HG02943 (cell line): ENCODE data around the gene KRT84.

Experiments
- ATAC-seq: cut with Tn5 transposase; IDR thresholded peaks from one replicate; pipeline ENCODE4 v1.9.1; 2021; ENCODE audit warnings: mild to moderate bottlenecking, low read depth, moderate library complexity; ENCODE audit not compliant: unreplicated experiment

Gene KRT84

GRCh38 chr12:52363111-52363679 lies 22.3 kb downstream of the KRT84 start:
- no peak for ATAC-seq

DNA sequence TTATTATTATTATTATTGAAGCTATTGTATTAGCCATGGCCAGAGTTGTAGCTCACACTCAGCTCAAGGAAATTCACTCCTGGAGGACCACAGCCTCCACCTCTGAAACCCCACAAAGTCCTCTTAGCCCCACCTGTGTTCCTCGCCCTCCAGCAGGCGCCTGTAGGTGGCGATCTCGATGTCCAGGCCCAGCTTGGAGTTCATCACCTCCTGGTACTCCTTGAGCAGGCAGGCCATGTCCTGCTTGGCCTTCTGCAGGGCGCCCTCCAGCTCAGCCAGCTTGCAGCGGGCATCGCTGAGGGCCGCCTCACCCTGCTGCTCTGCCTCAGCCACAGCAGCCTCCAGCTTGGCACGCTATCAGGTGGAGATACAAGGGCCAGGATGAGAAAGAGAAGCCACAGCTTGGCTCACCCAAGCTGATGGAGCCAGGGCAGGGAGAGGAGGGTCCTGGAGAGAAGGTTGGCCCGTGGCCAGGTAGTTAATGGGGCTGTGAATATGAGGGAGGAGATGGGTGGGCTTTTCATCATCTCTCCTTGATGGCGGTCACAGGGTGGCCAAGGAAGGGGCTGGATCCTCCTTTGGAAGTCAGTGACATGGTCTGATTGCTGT lies 23.2 kb downstream of the KRT84 start:
- no peak for ATAC-seq

GRCh38 chr12:52361553-52361952 lies 23.9 kb downstream of the KRT84 start:
- ATAC-seq, result no peak

DNA sequence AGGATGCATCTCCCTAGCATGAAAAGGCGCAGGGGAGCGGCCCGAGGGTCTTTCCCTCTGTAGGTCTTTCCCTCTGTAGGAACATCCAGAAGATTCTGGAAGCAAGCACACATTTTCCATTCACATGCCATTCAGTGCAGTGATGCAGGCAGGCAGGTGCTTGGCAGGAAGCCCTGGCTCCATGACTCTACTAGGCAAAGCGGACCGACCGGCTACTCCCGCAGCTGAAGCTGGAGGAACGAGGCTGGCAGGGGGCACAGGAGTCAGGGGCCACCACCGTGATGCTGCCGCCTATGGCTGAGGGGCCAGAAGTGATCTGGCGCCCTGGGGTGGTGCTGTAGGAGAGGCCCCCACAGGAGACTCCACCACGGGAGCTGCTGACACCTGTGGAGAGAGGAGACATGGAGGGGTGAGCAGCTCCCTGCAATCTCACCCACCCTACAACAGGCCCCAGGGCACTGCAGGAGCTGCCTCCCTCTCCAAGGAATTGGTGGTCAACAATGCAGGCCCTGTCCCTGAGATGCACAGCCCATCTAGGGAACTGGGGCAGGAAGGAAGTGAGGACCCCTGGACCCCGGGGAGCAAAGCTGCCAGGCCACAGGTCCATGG lies 24.7 kb downstream of the KRT84 start:
- ATAC-seq, result no peak

DNA sequence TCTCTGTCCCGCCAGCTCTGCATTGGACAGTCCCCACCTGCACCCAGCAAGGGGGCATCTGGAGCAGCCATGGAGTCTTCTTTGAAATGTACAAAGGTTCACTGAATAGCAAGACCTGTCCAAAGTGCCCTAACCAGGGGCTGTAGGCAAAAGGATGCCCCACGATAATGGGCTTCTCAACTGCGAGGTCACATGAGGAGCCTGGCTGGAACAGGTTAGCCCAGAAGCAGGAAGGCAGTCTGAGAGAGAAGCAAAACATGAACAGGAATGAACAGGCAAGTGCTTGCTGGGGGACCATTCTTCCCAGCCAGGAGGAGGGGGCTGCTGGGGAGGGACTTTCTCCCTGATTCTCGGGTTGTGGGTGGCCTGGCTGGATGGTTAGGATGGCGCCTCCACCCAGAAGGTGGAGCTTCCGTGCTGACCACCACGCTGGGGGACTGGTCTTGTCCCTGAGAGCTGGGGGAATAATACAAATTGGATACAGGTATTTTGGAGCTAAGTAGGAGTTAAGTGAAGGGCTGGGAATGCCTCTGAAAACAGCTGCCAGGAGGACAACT lies 25.3 kb downstream of the KRT84 start:
- no peak for ATAC-seq

- no peak for ATAC-seq
Measured at GRCh38 chr12:52359621-52360061, 25.8 kb downstream of the KRT84 start.

GRCh38 chr12:52358575-52359350 lies 26.7 kb downstream of the KRT84 start:
- peak; percentile 87 for ATAC-seq

DNA sequence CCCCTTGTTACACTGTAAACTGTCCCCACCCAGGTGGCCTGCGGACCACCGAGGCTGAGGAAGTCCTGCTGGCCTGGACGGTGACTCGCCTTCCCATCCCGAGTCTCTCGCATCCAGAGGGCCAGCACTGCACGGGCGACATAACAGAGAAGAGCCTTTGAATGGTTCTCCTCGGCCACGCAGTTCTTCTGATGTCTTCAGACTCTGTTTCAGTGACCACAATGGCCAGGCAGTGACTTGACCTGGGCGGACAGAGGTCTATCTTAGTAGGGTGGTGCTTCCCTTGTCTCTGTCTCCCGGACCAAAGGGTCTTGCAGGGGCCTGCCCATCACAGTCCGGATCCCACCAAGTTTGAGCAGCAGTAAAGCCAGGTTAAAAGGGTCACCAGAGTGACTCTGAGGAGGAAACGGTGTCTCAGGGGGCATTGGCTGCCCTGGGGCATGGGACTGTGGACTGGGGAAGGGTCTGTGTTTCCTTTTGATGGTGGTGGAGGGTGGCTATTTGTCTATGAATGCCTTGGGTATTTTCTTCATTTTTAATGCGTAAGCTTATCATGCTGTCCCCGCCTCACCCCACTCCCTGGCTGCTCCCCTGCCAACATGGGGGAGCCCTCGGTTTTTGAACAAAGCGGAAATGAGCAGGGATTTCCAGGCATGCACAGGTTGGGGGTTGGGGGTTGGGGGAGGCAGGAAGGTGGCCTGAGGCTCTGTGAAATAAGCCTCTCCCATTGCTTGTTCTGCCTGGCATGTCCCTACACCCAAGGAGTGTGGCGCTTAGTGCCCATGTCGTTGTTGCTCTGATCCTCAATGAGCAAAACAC lies 28.5 kb downstream of the KRT84 start:
- ATAC-seq, result no peak

- no peak for ATAC-seq
Measured at GRCh38 chr12:52356031-52356761, 29.3 kb downstream of the KRT84 start.

- no peak for ATAC-seq
Measured at GRCh38 chr12:52355176-52355575, 30.3 kb downstream of the KRT84 start.

GRCh38 chr12:52354200-52354599 lies 31.3 kb downstream of the KRT84 start:
- no peak for ATAC-seq

- no peak for ATAC-seq
Measured at GRCh38 chr12:52353766-52354165, 31.7 kb downstream of the KRT84 start.

GRCh38 chr12:52352951-52353350 lies 32.5 kb downstream of the KRT84 start:
- ATAC-seq, result no peak

GRCh38 chr12:52351196-52352059 lies 34.0 kb downstream of the KRT84 start:
- no peak for ATAC-seq

DNA sequence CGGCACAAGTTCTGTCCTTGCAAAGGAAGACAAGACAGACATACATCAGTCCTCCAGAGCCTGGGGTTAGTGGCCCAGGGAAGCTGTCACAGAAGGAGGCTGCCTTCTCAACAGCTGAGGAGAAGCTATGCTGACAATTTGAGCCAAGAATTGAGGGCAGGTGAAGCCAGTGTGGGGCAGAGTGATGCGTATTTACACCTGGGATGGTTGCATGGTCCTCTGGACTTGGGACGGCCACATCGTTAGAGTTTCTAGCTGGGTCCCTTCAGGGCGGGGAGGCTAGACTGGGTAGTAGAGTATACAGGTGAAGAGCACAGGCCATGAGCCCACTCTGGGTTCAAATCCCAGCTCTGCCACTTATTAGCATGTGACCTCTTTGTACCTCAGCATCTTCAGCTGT lies 34.7 kb downstream of the KRT84 start:
- ATAC-seq, result no peak

DNA sequence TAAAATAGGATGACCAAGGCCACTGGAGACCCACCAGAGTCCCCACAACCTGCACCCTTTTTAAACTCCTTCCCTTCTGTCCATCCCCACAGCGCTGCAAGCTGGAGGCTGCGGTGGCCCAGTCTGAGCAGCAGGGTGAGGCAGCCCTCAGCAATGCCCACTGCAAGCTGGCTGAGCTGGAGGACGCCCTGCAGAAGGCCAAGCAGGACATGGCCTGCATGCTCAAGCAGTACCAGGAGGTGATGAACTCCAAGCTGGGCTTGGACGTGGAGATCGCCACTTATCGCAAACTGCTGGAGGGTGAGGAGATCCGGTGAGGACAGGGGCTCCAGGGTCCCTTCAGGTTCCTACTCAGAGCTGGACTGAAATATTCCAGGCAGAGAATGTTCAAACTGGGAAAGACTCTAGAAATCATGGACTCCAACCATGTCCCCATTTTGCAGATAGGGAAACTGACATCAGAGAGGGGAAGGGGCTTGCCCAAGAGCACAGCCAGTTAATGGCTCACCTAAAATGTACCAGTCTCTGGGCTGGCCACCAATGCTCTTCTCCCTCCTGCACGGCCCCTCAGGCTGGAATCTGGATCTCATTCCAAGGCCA lies 35.3 kb downstream of the KRT84 start:
- no peak for ATAC-seq

DNA sequence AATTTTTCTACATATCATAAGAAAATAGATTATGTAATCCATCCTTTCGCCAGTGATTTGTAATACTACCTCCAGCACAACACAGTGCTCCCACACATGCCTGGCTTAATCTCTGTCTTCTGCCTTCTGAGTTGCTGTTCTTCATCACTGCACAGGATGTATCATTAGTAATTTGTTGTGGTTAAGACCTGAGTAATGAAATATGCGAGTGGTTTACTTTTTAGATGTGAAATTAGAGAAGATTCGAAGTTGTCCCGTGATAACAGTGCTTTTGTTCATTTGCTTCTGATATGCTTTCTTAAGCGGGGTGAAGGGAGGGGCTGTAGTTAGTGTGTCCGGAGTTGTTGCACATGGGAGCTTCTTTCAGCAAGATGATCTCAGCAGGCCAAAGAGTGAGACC lies 36.3 kb downstream of the KRT84 start:
- ATAC-seq, result no peak
